HG03025 (cell line): ENCODE results near the gene BPIFA3.
"Not testable (repeated sequence)": the region's sequence is repeated elsewhere in the genome, so short reads cannot be mapped to it uniquely, and the experiment has no call there.

ENCODE experiments used
- ATAC-seq: cut with Tn5 transposase; IDR thresholded peaks from one replicate; pipeline ENCODE4 v1.9.1; 2021; ENCODE audit warnings: mild to moderate bottlenecking, moderate library complexity; ENCODE audit not compliant: unreplicated experiment, low FRiP score

BPIFA3 gene

GRCh38 chr20:33217052-33217451 is at the start of gene BPIFA3:
BPIFA3 (plus strand) TSS chr20:33217352; CDS start chr20:33217537, 185 bp downstream.
- ATAC-seq: no peak

GRCh38 chr20:33167859-33168258 is 49.3 kb upstream of the BPIFA3 start, which contains the start of gene BPIFA2:
BPIFA2 (plus strand) TSS chr20:33168159; CDS start chr20:33169146, 987 bp downstream.
- ATAC-seq: no peak

DNA sequence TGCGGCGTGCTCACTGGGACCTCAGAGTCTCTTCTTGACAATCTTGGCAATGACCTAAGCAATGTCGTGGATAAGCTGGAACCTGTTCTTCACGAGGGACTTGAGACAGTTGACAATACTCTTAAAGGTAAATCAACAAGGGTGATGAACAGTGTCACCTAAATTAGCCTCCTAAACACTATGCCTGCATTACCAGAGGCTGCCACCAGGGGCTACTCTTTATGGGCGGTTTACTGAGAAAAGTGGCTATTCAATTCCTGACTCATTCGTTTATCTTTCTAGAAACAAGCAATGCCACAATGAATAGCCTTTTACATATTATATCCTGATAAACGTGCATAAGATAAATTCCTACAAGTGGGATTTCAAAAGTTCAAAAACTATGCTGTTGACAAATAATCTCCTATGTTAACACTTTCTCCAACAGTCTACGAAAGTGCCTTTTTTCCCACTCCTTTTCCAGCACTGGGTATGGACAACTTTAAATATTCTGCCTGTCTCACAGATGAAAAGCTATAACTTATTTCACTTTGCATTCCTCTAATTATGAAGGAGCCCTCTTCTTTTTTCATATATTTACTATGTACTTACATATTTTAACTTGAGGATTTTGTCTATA is 47.9 kb upstream of the BPIFA3 start:
- ATAC-seq: no peak

DNA sequence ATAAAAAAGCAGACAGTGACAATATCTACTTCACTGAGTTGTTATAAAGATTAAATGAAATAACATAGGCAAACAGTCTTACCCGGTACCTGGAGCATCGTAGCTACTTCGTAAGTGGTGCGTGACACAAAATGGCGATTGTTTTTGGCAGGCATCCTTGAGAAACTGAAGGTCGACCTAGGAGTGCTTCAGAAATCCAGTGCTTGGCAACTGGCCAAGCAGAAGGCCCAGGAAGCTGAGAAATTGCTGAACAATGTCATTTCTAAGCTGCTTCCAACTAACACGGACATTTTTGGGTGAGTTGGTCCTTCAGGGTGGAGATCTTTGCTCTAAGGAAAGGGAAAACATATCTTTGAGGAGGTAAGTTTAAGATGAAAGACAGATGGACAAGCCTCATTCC is 44.4 kb upstream of the BPIFA3 start:
- ATAC-seq: no peak

DNA sequence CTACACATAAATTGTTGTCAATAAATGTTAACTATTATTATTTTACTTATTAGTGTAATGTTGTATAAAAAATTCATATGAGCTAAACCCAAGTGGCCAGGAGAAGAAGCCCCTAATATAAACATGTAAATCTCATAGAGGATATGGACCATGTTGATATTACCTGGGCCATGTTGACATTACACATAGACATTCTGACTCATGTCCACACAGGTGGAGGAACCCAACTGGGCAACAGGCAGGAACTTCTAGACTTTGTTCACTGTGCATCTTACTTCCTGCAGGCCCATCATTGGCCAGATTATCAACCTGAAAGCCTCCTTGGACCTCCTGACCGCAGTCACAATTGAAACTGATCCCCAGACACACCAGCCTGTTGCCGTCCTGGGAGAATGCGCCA is 42.0 kb upstream of the BPIFA3 start:
- no peak for ATAC-seq

DNA sequence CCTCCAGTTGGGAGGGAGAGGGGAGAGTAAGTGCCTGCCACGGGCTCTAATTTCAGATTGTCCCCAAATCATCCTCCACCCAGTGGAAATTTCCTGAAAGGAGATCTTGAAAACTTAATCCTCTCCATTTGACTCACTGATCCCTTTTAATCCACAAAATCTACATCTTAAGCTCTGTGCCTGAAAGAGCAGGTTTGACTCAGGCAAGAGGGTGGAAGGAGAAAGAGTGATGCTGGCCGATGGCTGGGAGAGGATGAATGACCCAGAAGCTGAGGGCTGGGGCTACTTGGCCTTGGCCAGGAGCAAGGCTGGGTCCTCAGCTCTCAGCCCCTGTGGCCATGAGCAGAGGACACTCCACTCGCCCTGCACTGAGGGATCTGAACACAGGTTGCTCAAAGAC is 41.1 kb upstream of the BPIFA3 start:
- ATAC-seq: no peak

GRCh38 chr20:33177866-33178265 is 39.3 kb upstream of the BPIFA3 start:
- ATAC-seq: no peak

DNA sequence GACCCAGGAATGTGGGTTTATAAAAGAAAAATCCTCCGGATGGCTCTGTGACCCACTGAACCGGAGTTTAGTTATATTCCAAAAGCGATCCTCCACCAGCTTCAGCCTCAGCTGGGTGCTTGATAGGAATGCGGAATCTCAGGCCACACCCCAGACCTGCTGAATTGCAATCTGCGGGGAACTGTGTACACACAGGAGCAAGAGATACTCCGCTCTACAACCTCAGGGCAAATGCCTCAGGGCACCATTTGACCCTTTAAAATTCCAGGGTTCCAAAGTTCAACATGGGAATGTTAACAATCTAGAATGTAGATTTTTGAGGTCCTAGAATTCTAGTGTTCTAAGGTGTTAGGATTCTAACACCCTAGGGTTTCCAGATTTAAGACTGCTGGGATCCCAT is 38.4 kb upstream of the BPIFA3 start:
- no peak for ATAC-seq

DNA sequence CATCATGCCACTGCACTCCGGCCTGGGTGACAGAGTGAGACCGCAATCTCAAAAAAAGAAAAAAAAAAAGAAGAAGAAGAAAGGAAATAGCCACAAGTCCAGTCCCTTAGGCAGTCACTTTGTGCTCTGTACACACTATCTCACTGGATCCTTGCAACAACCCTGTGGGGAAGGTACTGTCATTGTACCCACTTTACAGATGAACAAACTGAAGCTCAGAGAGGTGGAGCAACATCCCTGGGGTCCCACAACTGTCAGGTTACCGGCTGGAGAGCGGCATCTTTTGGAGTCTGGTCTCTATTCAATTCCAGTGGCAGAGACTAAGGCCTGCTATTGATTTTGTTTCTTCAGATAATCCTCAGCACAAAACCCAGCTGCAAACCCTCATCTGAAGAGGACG is 37.0 kb upstream of the BPIFA3 start:
- ATAC-seq: no peak

DNA sequence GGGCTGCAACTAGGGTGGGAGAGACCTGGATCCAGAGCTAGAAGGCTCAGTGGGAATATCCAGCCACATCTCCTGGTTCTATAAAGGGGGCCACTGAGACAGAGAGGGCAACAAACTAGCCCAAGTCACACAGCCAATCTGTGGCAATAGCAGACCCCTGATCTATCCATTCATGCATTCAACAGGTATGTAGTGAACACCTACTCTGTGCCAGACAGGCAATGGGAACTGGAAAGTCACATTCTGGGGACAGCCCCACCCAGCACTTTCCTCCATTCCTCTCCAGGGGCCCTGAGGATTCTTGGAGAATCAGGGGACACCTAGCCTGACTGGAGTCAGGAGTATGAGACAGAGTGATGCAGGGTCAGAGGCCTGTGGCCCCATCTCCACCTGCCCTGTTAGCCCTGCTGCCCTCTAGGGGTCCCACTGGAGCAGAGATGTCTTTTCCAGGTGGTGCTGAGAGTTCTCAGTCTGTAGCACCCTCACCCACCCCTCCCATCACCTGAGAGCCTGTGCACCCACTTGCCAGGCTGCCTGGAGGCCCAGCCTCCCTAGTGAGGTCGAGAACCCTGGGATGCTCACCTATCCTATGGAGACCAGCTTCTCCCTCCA is 35.6 kb upstream of the BPIFA3 start:
- no peak for ATAC-seq

DNA sequence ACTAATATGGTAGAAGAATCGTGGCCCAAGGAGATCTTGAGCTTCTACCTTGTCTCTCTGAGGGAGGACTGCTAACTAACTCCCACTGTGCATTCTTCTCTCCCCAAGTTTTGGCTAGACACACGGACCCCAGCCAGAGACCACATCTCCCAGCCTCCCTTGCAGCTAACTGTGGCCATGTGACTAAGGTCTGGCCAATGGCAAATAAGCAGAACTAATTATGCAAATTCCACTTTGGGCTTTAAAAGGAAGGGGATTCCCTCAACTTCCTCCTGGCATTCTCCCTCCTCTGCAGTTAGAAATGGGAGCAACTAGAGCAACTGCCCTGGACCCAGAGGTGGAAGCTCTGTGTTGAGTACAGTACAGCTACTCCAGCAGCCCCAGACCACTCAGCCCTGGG is 33.8 kb upstream of the BPIFA3 start:
- no peak for ATAC-seq

DNA sequence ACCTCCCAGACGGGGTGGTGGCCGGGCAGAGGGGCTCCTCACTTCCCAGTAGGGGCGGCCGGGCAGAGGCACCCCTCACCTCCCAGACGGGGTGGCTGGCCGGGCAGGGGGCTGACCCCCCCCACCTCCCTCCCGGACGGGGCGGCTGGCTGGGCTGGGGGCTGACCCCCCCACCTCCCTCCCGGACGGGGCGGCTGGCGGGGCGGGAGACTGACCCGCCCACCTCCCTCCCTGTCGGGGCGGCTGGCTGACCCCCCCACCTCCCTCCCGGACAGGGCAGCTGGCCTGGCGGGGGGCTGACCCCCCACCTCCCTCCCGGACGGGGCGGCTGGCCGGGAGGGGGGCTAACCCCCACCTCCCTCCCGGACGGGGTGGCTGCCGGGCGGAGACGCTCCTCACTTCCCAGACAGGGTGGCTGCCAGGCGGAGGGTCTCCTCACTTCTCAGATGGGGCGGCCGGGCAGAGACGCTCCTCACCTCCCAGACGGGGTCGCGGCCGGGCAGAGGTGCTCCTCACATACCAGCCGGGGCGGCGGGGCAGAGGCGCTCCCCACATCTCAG is 32.0 kb upstream of the BPIFA3 start:
- not testable (repeated sequence) for ATAC-seq

DNA sequence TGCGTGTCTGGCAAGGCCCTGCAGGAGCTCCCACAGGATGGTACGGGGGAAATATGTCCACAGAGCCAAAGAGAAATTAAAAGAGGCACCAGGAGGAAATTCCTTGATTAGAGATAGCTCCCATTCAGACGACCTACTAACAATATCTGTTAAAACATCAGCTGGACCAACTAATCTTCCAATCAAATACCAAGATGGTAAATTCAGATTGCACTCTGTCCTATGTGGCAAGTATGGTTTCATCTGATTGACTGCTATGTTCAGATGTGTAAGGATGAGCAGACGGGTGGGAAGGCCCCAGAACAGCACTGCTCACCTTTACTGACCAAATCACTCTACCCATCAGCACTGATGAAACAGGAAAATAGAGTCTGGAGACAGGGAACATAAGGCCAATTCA is 29.7 kb upstream of the BPIFA3 start:
- no peak for ATAC-seq

GRCh38 chr20:33188421-33188820 is 28.7 kb upstream of the BPIFA3 start:
- ATAC-seq: no peak

GRCh38 chr20:33191484-33191883 is 25.7 kb upstream of the BPIFA3 start:
- no peak for ATAC-seq

DNA sequence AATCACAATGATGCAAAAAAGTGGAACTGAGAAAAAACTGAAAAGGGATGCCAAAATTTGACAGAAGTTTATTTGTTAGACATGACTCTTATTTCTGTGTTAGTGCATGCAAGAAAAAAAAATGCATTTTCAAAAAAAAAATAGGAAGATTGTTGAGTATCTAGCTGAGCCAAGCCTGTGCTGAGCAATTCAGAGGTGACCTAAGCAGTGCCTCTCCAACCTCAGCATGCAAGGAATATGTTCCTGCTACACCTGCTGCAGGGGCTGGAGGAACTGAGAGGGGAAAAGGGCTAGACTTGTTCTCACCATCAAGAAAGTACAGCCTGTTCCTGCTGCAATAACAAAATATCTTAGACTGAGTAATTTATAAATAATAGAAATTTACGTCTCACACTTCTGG is 25.2 kb upstream of the BPIFA3 start:
- ATAC-seq: no peak

DNA sequence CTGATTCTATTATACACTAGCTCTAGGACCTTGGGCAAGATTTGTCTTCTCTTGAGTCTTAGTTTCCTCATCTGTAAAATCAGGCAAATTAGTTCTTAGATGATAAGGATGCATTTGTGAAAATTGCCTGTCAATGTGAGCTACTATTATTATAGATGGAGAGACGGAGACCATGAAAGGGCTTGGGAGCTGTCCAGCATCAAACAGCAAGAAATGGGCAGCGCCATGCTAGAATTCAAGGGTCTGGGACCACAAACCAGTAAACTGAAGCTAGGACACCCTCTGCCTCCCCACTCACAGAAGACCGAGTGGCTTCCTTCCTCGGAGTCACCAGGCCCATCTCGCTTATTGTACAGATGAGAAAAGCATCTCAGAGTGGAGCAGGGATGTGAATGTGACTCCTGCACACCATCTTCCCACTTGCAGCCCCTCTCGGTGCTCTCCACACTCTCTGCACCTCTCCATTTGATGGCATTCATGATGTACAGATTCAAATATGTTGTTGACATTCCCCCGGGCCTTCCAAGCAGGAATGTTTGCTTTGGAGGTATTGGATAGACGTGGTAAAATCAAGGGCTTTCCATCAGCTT is 24.1 kb upstream of the BPIFA3 start:
- no peak for ATAC-seq

GRCh38 chr20:33199026-33199425 is 18.1 kb upstream of the BPIFA3 start:
- no peak for ATAC-seq

DNA sequence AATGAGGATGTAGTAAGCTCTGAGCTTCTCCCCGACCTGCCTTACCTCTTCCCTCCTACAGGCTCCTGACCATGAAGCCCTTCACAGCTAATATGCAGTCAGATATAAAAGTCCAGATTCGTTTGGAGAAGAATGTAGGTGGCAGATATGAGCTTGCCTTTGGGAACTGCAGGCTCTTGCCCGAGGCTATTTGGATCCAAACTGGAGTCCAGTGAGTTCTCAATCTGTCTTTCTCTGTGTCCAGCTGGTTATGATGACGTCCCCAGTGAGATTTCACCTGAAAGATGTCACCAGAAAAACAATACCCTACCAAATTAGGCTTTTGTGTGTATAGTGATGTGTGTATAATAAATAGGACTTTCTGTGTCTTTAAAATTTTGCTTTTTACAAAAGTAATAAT is 14.7 kb upstream of the BPIFA3 start:
- ATAC-seq: no peak

DNA sequence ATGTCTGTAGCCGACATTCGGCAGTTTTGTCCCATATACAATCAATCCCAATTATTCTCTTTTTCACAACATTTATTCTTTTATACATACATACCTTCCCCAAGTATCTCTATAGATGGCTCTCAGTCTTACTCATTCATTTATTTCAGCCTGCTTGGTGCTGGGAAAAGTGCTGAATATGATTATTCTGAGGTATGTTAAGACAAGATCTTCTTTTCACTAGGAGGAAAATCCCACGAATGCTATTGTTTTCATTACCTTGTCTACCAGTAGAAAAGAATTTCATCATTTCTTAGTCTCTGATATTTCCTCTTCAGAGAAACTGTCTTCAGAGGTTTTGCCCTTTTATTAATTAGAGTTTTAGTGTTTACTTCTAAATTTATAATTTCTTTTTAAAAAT is 13.7 kb upstream of the BPIFA3 start:
- no peak for ATAC-seq

GRCh38 chr20:33209789-33210188 is 7.4 kb upstream of the BPIFA3 start:
- no peak for ATAC-seq

DNA sequence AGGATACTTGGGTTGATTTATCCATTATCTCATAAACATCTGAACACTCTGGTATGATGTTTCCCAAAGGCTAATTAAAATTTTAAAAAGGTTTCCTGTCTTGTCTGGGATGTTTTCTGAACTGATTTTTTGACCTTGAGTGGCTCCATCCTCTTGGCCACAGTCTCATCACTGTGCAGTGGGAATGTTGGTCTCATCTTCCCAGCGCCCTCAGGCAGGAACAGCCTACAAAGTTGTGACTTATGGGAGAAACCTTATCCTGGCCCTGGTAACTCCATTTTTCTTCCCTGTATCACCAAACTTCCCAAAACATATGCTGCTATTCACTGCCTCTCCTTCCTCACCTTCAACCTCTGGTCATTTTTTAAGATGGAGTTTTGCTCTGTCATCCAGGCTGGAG is 6.8 kb upstream of the BPIFA3 start:
- ATAC-seq: no peak
